ENCODE results near the gene SMYD3.
"Not testable (repeated sequence)": the region's sequence is repeated elsewhere in the genome, so short reads cannot be mapped to it uniquely, and the experiment has no call there.

DNA sequence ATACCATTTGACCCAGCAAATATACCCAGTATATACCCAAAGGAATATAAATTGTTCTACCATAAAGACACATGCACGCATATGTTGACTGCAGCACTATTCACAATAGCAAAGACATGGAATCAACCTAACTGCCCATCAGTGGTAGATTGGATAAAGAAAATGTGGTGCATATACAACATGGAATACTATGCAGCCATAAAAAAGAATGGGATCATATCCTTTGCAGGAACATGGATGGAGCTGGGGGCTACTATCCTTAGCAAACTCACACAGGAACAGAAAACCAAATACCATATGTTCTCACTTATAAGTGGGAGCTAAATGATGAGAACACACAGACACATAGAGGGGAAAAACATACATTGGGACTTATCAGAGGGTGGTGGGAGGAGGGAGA is 766.7 kb downstream of the SMYD3 start:
- not testable (repeated sequence) for TF ChIP-seq POLR2A (IDR thresholded peaks at IDR 0.05)
- TF ChIP-seq, protein P1, sequence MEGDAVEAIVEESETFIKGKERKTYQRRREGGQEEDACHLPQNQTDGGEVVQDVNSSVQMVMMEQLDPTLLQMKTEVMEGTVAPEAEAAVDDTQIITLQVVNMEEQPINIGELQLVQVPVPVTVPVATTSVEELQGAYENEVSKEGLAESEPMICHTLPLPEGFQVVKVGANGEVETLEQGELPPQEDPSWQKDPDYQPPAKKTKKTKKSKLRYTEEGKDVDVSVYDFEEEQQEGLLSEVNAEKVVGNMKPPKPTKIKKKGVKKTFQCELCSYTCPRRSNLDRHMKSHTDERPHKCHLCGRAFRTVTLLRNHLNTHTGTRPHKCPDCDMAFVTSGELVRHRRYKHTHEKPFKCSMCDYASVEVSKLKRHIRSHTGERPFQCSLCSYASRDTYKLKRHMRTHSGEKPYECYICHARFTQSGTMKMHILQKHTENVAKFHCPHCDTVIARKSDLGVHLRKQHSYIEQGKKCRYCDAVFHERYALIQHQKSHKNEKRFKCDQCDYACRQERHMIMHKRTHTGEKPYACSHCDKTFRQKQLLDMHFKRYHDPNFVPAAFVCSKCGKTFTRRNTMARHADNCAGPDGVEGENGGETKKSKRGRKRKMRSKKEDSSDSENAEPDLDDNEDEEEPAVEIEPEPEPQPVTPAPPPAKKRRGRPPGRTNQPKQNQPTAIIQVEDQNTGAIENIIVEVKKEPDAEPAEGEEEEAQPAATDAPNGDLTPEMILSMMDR (IDR thresholded peaks at IDR 0.05) = not testable (repeated sequence)
